HG02623 (cell line): ENCODE results near the gene FSHR.
A peak's percentile ranks its signal among the peaks of the same experiment; 100 is the strongest.

Experiments
- ATAC-seq: cut with Tn5 transposase; IDR thresholded peaks from one replicate; pipeline ENCODE4 v1.9.1; 2021; ENCODE audit warnings: moderate library complexity; ENCODE audit not compliant: unreplicated experiment

Gene FSHR

GRCh38 chr2:49035481-49035880 is 118.8 kb downstream of the FSHR start:
- no peak for ATAC-seq

GRCh38 chr2:49033394-49034185 is 120.7 kb downstream of the FSHR start:
- no peak for ATAC-seq

GRCh38 chr2:49032936-49033335 is 121.4 kb downstream of the FSHR start:
- ATAC-seq = no peak

- ATAC-seq = no peak
Measured at GRCh38 chr2:49032126-49032525, 122.2 kb downstream of the FSHR start.

GRCh38 chr2:49029406-49029805 is 124.9 kb downstream of the FSHR start:
- no peak for ATAC-seq

- ATAC-seq = peak; percentile 83
Measured at GRCh38 chr2:49028101-49028500, 126.2 kb downstream of the FSHR start.

- ATAC-seq = no peak
Measured at GRCh38 chr2:49026706-49027105, 127.6 kb downstream of the FSHR start.

- no peak for ATAC-seq
Measured at GRCh38 chr2:49021271-49021670, 133.0 kb downstream of the FSHR start.

GRCh38 chr2:49005261-49005660 is 149.1 kb downstream of the FSHR start:
- no peak for ATAC-seq

GRCh38 chr2:49004036-49004626 is 150.2 kb downstream of the FSHR start:
- peak; percentile 52 for ATAC-seq

GRCh38 chr2:49003201-49003600 is 151.1 kb downstream of the FSHR start:
- no peak for ATAC-seq

GRCh38 chr2:49002750-49003149 is 151.6 kb downstream of the FSHR start:
- no peak for ATAC-seq

GRCh38 chr2:49000695-49001094 is 153.6 kb downstream of the FSHR start:
- no peak for ATAC-seq

GRCh38 chr2:48998449-48998848 is 155.9 kb downstream of the FSHR start:
- no peak for ATAC-seq

- ATAC-seq = peak; percentile 63
Measured at GRCh38 chr2:48993576-48993975, 160.7 kb downstream of the FSHR start.

GRCh38 chr2:48991415-48992131 is 162.7 kb downstream of the FSHR start:
- peak; percentile 41 for ATAC-seq

- no peak for ATAC-seq
Measured at GRCh38 chr2:48984922-48985321, 169.4 kb downstream of the FSHR start.

- ATAC-seq = no peak
Measured at GRCh38 chr2:48983551-48983950, 170.8 kb downstream of the FSHR start.

GRCh38 chr2:48982887-48983435 is 171.4 kb downstream of the FSHR start:
- ATAC-seq = no peak

GRCh38 chr2:48980846-48981245 is 173.5 kb downstream of the FSHR start:
- ATAC-seq = no peak

- no peak for ATAC-seq
Measured at GRCh38 chr2:48979691-48980090, 174.6 kb downstream of the FSHR start.

- no peak for ATAC-seq
Measured at GRCh38 chr2:48978131-48978530, 176.2 kb downstream of the FSHR start.
